GM12878 (cell line): ENCODE results near the gene KCNQ1. TPM values are rescaled to one million over a fixed set of nuclear protein-coding genes. Genes with fewer than 3 reads are reported as not detected.

Experiments
- ATAC-seq: fragments of 200-7000 bp; cut with Tn5 transposase; 3 replicates; pipeline ENCODE4 v1.9.1; 2020; ENCODE audit warnings: mild to moderate bottlenecking, moderate library complexity
- BruUV-seq: library from RNA; stranded (reverse); fragments of 400-500 nt; replicated peaks from 2 replicates; lab custom pipeline; 2021; lab: Mats Ljungman, UMichigan
- CTCF ChIA-PET: fragments of 300-600 bp; sonication (Branson Sonifier 250); formaldehyde crosslinking; extraction: SDS; loops from one replicate; lab custom pipeline; 2021; ENCODE audit warnings: inconsistent platforms; lab: Yijun Ruan, JAX
- POLR2A ChIA-PET: fragments of 350-600 bp; formaldehyde crosslinking; extraction: SDS; loops from one replicate; lab custom pipeline; 2021; ENCODE audit warnings: inconsistent platforms; lab: Charles Lee
- RAD21 ChIA-PET: fragments of 300-600 bp; sonication (Branson Sonifier 250); formaldehyde crosslinking; loops from one replicate; lab custom pipeline; 2023; ENCODE audit warnings: antibody characterized with exemption; ENCODE audit not compliant: unreplicated experiment; lab: Charles Lee
- SMC1A ChIA-PET: fragments of 300-600 bp; sonication (Branson Sonifier 250); formaldehyde crosslinking; loops from one replicate; lab custom pipeline; 2023; ENCODE audit not compliant: unreplicated experiment, uncharacterized antibody; lab: Charles Lee
- DNase-seq: peaks from one replicate; pipeline ENCODE4 v3.0.0-alpha.2; 2011; ENCODE audit warnings: low read depth, low spot score
- FAIRE-seq: peaks from 3 replicates; lab custom pipeline; 2011; peaks lifted over from hg19 to GRCh38; lab: Jason Lieb, UNC
- H2AFZ ChIP-seq: 2 replicates; pipeline ENCODE4 v1.6.0; 2011; ENCODE audit warnings: low read depth, low read length, control low read depth; ENCODE audit not compliant: control insufficient read depth
- H3K27ac ChIP-seq: 2 replicates; pipeline ENCODE4 v1.5.1; 2011; ENCODE audit warnings: control low read depth; ENCODE audit not compliant: control insufficient read depth, insufficient read depth
- H3K27me3 ChIP-seq, 2 experiments: replicated peaks in 1 of 2; 2 replicates each; pipeline versions ENCODE4 v1.6.0 to v1.6.1; 2011; ENCODE audit warnings: low read length in 1 of 2; ENCODE audit not compliant: control insufficient read depth in 2 of 2, insufficient read depth in 2 of 2
- H3K36me3 ChIP-seq, 2 experiments: 2 replicates each; pipeline ENCODE4 v1.5.1; 2011; ENCODE audit warnings: low read length in 1 of 2; ENCODE audit not compliant: control insufficient read depth in 2 of 2, insufficient read depth in 2 of 2
- H3K4me1 ChIP-seq: 2 replicates; pipeline ENCODE4 v1.6.1; 2011; ENCODE audit warnings: mild to moderate bottlenecking, low read length, moderate library complexity, mixed read lengths; ENCODE audit not compliant: control insufficient read depth, insufficient read depth
- H3K4me2 ChIP-seq: 2 replicates; pipeline ENCODE4 v1.6.0; 2011; ENCODE audit warnings: control low read depth; ENCODE audit not compliant: control insufficient read depth, insufficient read depth
- H3K4me3 ChIP-seq: fragments of 200-600 bp; sonication (generic); 2 replicates; pipeline ENCODE4 v1.5.1; 2016
- H3K79me2 ChIP-seq: 2 replicates; pipeline ENCODE4 v1.6.0; 2011; ENCODE audit warnings: low read length; ENCODE audit not compliant: control insufficient read depth, insufficient read depth
- H3K9ac ChIP-seq: 2 replicates; pipeline ENCODE4 v1.8.0; 2011; ENCODE audit warnings: low read length, control low read depth, mixed read lengths; ENCODE audit not compliant: control insufficient read depth, insufficient read depth
- H3K9me3 ChIP-seq: replicated peaks from 3 replicates; pipeline ENCODE4 v1.5.1; 2011; ENCODE audit warnings: mild to moderate bottlenecking, low read length; ENCODE audit not compliant: control insufficient read depth, insufficient read depth
- H4K20me1 ChIP-seq: 2 replicates; pipeline ENCODE4 v1.6.0; 2011; ENCODE audit not compliant: control insufficient read depth, insufficient read depth
- BMI1 ChIP-seq: fragments of 450-650 bp; IDR thresholded peaks from 2 replicates; pipeline ENCODE4 v1.6.1; 2016; ENCODE audit warnings: mild to moderate bottlenecking, moderate library complexity, borderline replicate concordance
- FOXM1 ChIP-seq: IDR thresholded peaks from 2 replicates; pipeline ENCODE4 v1.6.1; 2012; ENCODE audit warnings: low read depth, mild to moderate bottlenecking, inconsistent platforms, low read length, moderate library complexity
- MYB ChIP-seq: fragments of 150-350 bp; IDR thresholded peaks from 2 replicates; pipeline ENCODE4 v1.6.1; 2014; ENCODE audit warnings: mild to moderate bottlenecking, low read depth, low read length, borderline replicate concordance
- ZNF592 ChIP-seq: fragments of 450-650 bp; IDR thresholded peaks from 2 replicates; pipeline ENCODE4 v1.6.1; 2017; ENCODE audit warnings: mild to moderate bottlenecking, moderate library complexity
- WGBS: methylation state at CpG from one replicate; pipeline ENCODE4 v1.1.6; 2016; ENCODE audit warnings: low lambda C conversion rate; ENCODE audit not compliant: insufficient replicate concordance, insufficient coverage; ENCODE audit errors: missing lambda C conversion rate; 5-methylcytosine and 5-hydroxymethylcytosine counted together
- in situ Hi-C: fragments of 300-500 bp; cut with MboI; formaldehyde crosslinking; loops from 9 replicates; pipeline ENCODE4 v1.14.3; 2018; ENCODE audit warnings: mixed read lengths
- intact Hi-C: fragments of 100-400 bp; cut with micrococcal nuclease; formaldehyde crosslinking; loops from one replicate; pipeline ENCODE4 v1.14.2; 2022; ENCODE audit not compliant: unreplicated experiment
- polyA plus RNA-seq, 11 experiments: library from polyadenylated mRNA; depleted of rRNA in 4 of 11; unstranded in 6 of 11; stranded (reverse) in 5 of 11; fragments of >200 nt; fragmentation: Nextera tagmentation in 4 of 11; fragmentation: Illumina TruSeq in 1 of 11; extraction: Ambion mirVana in 4 of 11; extraction: Trizol in 1 of 11; gene quantifications; 1 replicate in 1 of 11; 2 replicates in 10 of 11; pipeline versions ENCODE4 v1.2.1 to v1.2.3, GENCODE V29; 2011 to 2016; ENCODE audit warnings: inconsistent platforms in 2 of 11, missing spikeins in 2 of 11, low read depth in 1 of 11
- total RNA-seq, 4 experiments: library from RNA; depleted of rRNA in 3 of 4; stranded (reverse); fragments of >200 nt in 3 of 4; fragmentation: Illumina TruSeq in 1 of 4; extraction: Trizol in 1 of 4; gene quantifications; 2 replicates each; pipeline versions ENCODE4 v1.2.1 to v1.2.3, GENCODE V29; 2013 to 2021

KCNQ1 gene
- total and polyA plus RNA-seq, 10 of the 15 experiments (the other 5 are each of a cell fraction or from before 2014, with no cell fraction given) = 0.03 to 0.15 (median 0.12) TPM; not detected in 7

GRCh38 chr11:2825889-2826678, 381.3 kb downstream of the KCNQ1 start:
- WGBS = 25% methylated on average over 23 of the region's 29 CpGs
- RAD21 ChIA-PET = no interaction called here
- no peaks in the 10 kb centered on the region for H3K36me3 ChIP-seq
- H3K79me2 ChIP-seq = no peaks in the 10 kb centered on the region
- H3K27ac ChIP-seq = no peak overlapping the region
- H3K27me3 ChIP-seq = no peaks in the 10 kb centered on the region; a peak in 1 of 4 replicates
- TF ChIP-seq MYB = no peak
- no peak for TF ChIP-seq FOXM1
- TF ChIP-seq BMI1 = no peak
- TF ChIP-seq ZNF592 = no peak
- TF ChIP-seq, all 136 proteins: peak for 0
- in situ Hi-C loops = no loop called here
- ChIA-PET CTCF (no interaction called here), POLR2A (no interaction called here), SMC1A (no interaction called here)
- H3K9ac ChIP-seq = no peak overlapping the region
- H4K20me1 ChIP-seq = no peaks in the 10 kb centered on the region
- no peak overlapping the region for H2AFZ ChIP-seq
- H3K4me2 ChIP-seq = no peak overlapping the region
- no peak for FAIRE-seq
- intact Hi-C loops = no loop called here
- BruUV-seq = no TSS peak
- no peak for ATAC-seq
- no peak for DNase-seq
- H3K4me3 ChIP-seq = no peak overlapping the region
- H3K9me3 ChIP-seq = peaks cover 7% of the 10 kb centered on the region; the same call in 1 of the 3 replicates
- no peaks in the 10 kb centered on the region for H3K4me1 ChIP-seq
